Suppressor macrophage treated with lipopolysaccharide for 4 hours (primary cell): Measurements from ENCODE around the gene RIMS1.
"Not testable (repeated sequence)": the region's sequence is repeated elsewhere in the genome, so short reads cannot be mapped to it uniquely, and the experiment has no call there.

Experiments
- DNase-seq: peaks from one replicate; pipeline ENCODE4 v3.0.0-alpha.2; 2020

The RIMS1 gene

GRCh38 chr6:72248621-72249020 lies 362.3 kb downstream of the RIMS1 start:
- no peak for DNase-seq

DNA sequence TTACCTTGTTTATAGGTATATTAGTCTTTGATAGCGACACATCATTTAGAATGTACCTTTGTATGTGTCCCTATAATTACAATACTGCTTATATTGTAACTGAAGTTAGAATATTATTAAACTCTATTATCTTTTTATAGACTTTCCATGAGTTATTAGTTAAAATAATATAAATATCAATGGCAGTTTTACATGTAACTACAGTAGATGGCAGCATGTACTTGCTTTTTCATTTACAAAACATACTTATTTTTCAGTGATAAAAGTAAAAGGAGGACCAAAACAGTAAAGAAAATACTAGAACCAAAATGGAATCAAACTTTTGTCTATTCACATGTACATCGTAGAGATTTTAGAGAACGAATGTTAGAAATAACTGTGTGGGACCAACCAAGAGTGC lies 364.3 kb downstream of the RIMS1 start:
- no peak for DNase-seq

DNA sequence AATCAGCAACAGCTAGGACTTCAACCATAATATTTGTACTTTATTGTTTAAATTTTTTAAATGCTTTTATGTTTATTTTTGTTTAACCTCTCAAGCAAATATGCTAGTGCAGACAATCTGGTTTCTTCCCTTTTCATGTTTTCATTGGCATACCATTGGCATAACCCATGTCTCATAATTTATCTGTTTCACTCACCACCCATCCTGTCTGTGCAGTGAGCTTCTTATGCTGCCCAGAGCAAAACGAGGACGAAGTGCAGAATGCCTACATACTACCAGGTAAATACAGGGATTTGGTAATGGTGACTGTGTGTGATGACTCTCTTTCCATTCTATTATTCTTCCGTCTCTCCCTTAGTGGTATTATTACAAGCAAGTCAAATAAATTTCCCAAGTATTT lies 374.1 kb downstream of the RIMS1 start:
- DNase-seq, result no peak

- DNase-seq, result no peak
Observed at GRCh38 chr6:72261554-72261953, 375.2 kb downstream of the RIMS1 start.

DNA sequence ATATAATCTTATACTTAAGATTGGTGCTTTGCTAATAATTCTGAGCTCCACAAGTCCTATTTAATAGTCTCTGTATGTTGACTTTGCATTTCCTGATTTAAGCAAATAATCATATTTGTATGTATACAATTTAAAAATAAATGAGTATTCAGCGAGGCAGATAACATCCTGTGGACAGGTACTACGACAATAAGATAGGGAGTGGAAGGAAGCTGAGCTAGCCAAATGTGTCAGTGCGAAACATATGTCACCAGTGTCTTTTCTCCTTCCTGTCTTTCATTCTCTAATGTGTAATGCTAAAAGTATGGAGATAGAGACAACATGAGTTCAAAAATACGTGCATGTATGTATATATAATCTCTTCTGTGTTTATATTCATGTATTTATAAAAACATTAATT lies 375.9 kb downstream of the RIMS1 start:
- no peak for DNase-seq

GRCh38 chr6:72267470-72267869 lies 381.1 kb downstream of the RIMS1 start:
- no peak for DNase-seq

DNA sequence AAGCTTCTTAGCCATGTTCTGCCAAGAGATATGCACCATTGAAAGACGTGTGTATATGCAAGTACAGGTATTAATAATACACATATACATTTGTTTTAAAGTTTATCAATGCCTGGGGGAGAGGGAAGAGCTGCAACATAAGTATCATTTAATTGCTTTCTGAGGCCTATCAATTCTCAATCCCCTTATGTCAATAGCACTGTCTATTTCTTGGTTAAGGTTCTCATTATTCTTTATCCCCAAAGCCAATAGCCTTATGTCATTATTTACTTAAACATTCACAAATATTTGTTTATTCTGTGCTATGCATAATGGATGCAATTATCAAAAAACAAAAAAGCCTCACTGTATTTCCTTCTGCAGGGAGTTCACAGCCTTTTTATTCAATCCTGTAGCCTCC lies 385.2 kb downstream of the RIMS1 start:
- DNase-seq, result no peak

- DNase-seq, result no peak
Observed at GRCh38 chr6:72272958-72273357, 386.6 kb downstream of the RIMS1 start.

DNA sequence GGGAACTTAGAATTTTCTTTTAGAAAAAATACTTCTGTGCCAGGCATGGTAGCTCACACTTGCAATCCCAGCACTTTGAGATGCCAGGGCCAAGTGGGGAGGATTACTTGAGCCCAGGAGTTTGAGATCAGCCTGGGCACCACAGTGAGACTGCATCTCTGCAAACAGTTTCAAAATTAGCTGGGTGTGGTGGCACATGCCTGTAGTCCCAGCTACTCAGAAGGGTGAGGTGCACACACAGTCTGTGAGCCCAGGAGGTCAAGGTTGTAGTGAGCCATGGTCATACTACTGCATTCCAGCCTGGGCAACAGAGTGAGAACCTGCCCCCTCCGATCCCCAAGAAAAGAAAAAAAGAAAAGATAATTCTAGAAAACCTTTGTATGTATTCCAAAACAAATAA lies 389.5 kb downstream of the RIMS1 start:
- no peak for DNase-seq

GRCh38 chr6:72282201-72282600 lies 395.9 kb downstream of the RIMS1 start:
- no peak for DNase-seq

DNA sequence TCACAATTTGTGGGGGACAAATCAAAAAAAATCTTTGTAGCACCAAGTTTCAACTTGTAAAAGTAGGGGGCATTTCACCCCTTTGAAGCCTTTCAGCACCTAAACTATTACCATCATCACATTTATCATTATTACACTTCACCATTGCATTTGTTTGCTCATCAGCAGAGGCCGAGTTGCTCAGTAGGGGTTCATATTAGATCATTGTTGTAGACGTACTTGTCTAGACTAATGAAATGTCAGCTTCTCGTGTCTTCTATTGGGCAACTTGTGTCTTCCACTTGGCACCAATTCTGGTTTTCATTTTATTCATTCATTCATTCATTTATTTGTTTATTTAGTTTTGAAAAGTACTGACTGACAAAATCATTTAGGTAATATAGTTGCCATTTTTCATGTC lies 397.2 kb downstream of the RIMS1 start:
- DNase-seq, result no peak

DNA sequence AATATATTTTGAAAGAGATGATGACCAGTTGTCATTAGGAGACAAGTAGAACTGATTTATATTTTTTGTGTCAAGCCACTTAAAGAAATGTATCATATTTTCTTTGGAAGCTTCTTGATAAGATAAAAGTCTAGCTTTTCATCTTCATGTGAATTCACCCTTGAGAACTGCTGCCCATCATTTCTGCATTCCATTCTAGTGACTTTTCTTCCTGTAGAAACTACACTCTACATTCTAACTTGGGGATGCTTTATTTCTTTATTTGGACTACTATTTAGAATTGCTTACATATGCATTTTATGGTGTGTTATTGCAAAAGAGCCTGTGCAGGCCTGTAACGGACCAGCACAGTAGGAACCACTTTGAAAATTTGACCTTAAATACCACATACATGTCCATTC lies 400.6 kb downstream of the RIMS1 start:
- no peak for DNase-seq

GRCh38 chr6:72287801-72288200 lies 401.5 kb downstream of the RIMS1 start:
- DNase-seq, result no peak

- no peak for DNase-seq
Observed at GRCh38 chr6:72288592-72288991, 402.2 kb downstream of the RIMS1 start.

DNA sequence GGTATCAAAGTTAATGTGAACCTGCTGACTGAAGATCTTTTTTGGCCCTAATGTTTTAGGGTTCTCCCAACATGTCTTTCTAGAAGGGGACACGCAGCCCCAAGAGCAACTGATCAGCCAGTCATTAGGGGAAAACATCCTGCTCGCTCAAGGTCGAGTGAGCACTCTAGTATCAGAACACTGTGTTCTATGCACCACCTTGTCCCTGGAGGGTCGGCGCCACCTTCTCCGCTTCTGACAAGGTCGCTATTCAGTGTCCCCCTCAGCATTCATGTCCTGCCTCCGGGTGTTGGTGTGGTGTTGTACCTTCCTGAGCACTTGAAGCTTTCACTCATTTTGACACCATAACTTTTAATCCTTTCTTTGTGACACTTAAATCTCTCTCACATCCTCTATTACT lies 404.3 kb downstream of the RIMS1 start:
- no peak for DNase-seq

- no peak for DNase-seq
Observed at GRCh38 chr6:72296375-72296774, 410.0 kb downstream of the RIMS1 start.

DNA sequence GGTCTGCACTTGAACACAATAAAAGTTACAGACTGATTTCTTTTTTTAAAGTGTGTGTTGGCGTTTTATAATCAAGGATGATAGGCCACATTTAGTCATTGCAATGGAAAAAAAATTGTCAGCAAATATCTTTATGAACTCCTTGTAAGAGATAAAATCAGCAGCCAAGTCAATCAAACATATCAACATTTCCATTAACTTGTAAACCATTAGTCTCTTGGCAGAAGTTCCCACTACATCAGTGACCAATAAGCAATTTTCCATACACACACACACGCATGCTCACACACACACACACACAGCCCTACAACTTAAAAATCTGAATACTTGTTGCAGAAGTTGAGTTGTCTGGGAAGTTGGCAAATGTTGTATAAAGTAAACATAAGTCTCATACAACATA lies 419.6 kb downstream of the RIMS1 start:
- no peak for DNase-seq

DNA sequence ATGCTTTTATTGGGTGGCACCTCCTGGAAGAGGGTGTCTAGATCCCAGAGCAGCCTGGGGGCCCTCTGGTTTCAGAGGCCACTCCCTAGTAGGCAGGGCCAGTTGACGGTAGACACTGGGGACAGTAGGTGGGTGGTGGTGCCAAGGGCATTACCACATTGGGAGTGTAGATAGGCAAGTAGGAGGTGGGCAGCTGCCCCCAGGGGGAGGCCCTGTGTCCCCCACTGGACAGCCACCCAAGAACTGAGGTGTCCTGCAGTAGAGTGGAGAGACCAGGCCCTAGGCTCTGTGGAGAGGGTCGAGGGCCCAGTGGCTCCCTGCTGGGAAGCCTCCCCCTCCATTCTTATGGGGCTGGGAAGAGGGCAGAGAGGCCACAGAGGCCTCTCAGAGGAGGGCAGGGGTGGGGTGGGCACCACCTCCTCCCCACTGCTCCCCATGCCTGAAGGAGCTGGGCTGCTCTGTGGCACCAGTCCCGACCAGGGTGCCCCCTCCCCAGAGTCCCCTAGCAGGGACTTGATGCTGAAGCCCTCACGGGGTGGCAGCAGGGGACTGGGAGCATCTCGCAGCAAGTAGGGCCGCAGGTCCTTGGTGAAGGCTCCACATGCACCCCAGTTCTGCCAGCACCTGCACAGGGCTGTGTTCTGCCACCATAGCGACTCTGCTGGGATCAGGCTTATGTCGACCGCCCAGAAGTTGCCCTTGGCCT lies 430.5 kb downstream of the RIMS1 start:
- DNase-seq, result no peak

- no peak for DNase-seq
Observed at GRCh38 chr6:72321788-72322187, 435.4 kb downstream of the RIMS1 start.

GRCh38 chr6:72322771-72323170 lies 436.4 kb downstream of the RIMS1 start:
- DNase-seq, result no peak

DNA sequence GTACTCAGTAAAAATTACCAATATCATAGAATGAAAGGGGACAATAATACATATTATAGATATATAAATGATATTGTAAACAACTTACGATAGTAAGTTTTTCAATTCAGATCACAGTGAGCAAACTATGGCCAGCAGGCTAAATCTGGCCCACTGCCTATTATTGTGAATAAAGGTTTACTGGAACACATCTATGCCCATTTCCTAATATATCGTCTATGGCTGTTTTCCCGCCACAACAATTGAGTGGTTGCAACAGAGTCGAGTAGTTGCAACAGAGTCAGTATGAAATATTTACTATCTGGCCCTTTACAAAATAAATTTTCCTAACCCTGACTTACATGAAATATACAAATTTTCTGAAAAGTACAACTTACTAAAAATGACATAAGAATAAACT lies 438.2 kb downstream of the RIMS1 start:
- DNase-seq, result no peak

GRCh38 chr6:72328775-72329174 lies 442.4 kb downstream of the RIMS1 start:
- DNase-seq, result no peak

DNA sequence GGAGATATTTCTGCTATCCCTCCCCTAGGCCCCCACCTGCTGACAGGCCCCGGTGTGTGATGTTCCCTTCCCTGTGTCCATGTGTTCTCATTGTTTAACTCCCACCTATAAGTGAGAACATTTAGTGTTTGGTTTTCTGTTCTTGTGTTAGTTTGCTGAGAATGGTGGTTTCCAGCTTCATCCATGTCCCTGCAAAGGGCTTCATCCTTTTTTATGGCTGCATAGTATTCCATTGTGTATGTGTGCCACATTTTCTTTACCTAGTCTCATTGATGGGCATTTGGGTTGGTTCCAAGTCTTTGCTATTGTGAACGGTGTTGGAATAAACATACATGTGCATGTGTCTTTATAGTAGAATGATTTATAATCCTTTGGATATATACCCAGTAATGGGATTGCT lies 448.9 kb downstream of the RIMS1 start:
- not testable (repeated sequence) for DNase-seq

DNA sequence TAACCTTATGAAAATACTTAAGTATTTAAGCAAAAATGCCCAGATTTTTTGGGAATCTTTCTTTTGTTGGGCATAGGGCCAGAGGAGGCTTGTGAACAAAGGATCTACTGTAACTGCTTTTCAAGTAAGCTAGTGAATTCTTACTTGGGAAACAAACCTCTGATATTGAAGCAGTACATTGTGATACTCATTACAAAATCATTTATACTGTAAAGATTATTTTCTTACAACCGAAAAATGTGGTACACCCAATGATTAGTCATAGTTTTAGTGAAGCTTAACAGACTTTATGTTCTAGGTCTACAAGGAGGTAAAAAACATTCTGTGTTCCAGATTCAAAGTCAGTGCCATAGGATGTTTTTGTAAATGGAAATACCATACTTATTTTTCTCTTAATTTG lies 462.6 kb downstream of the RIMS1 start:
- no peak for DNase-seq

DNA sequence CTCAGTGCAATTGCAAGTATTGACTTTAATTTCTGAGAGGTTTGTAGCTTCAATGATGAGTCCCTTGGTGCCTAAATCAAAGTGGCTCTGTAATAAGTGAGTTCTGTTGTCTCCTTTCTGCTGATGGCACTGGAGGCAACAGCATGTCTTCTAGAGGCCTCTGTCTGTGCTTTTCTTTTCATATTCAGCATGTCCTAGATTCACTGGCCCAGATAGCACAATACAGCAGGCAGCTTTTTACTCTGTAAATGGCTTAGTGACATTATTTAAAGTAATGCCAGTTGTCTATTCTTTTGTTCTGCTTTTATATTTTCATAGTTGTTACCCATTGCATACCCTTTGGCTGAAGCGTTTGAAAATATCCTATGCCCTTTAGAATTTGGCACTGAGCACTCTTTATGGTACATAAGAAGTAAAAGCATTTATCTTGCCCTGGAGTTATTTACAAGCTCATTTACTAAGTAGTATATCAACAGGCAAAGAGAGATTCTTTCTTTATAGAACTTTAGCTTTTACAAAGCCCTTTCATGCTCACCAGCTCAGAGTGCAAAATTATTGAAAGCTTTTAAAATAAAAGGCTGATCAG lies 464.0 kb downstream of the RIMS1 start:
- no peak for DNase-seq
